ENCODE results near the gene H2BK1. TPM values are rescaled to one million over a fixed set of nuclear protein-coding genes. Genes with fewer than 3 reads are reported as not detected.

The H2BK1 gene
- total RNA-seq, 3 donors from 2014 or later (not counting 1 experiment from before 2014, with no cell fraction given) = 2.5 TPM; not detected in 2

- no peak for TF ChIP-seq CTCF (IDR thresholded peaks at IDR 0.05)
- DNase-seq = peak in 1 of 2 donors; percentile 46
Observed at GRCh38 chr7:151244841-151245346, 34.6 kb upstream of the H2BK1 start.

GRCh38 chr7:151244196-151244840 lies 34.0 kb upstream of the H2BK1 start:
- peak; percentile 81 for TF ChIP-seq CTCF (IDR thresholded peaks at IDR 0.05)
- peak; percentile 49 to 63 (median 55) for ATAC-seq
- Histone ChIP-seq H3K4me1 (ENCODE audit: control insufficient read depth, insufficient read depth, low read length) (peaks cover 51% of the 10 kb centered on the region), H3K4me3 (ENCODE audit: low read length) (no peak overlapping the region), H3K27me3 (ENCODE audit: control insufficient read depth, insufficient read depth, low read length) (peaks cover 24% of the 10 kb centered on the region), H3K9me3 (ENCODE audit: control insufficient read depth, insufficient read depth, low read length) (no peaks in the 10 kb centered on the region), H3K27ac (ENCODE audit: low read length) (no peak overlapping the region), H3K36me3 (ENCODE audit: control insufficient read depth, insufficient read depth, low read length) (no peaks in the 10 kb centered on the region)
- H3K4me3 Mint-ChIP-seq = peak overlapping the region; percentile 79
- H3K9me3 Mint-ChIP-seq = no peaks in the 10 kb centered on the region
- H3K27me3 Mint-ChIP-seq (ENCODE audit: low read depth in 2 of 2) = peaks cover 0 to 23% of the 10 kb centered on the region in 2 donors
- WGBS (ENCODE audit: insufficient coverage) = 12% methylated on average over 7 of the region's 10 CpGs
- H3K36me3 Mint-ChIP-seq = no peaks in the 10 kb centered on the region
- intact Hi-C loops (cut with micrococcal nuclease) = loop anchor here (1.0 to 2.0 kb wide), 3 partner anchors 17 to 120 kb away; partner anchors contain the start of genes ABCF2 and GBX1
- peak overlapping the region; percentile 38 to 92 for H3K27ac Mint-ChIP-seq
- H3K4me1 Mint-ChIP-seq = peaks cover 25 to 44% of the 10 kb centered on the region in 2 donors
- peak; percentile 60 to 84 for DNase-seq

More at GRCh38 chr7:151244841-151245346, 34.6 kb upstream of the H2BK1 start:
- H3K4me3 Mint-ChIP-seq = peak overlapping the region; percentile 79
- H3K27me3 ChIP-seq (ENCODE audit: control insufficient read depth, insufficient read depth, low read length) = peaks cover 27% of the 10 kb centered on the region
- H3K36me3 ChIP-seq (ENCODE audit: control insufficient read depth, insufficient read depth, low read length) = no peaks in the 10 kb centered on the region
- intact Hi-C loops (cut with micrococcal nuclease) = loop anchor here (1.0 to 2.0 kb wide), 3 partner anchors 18 to 120 kb away; partner anchors contain the start of genes ABCF2 and GBX1
- WGBS (ENCODE audit: insufficient coverage) = 4% methylated on average over 14 of the region's 15 CpGs
- no peak overlapping the region for H3K27ac ChIP-seq (ENCODE audit: low read length)
- ATAC-seq = no peak
- no peaks in the 10 kb centered on the region for H3K9me3 ChIP-seq (ENCODE audit: control insufficient read depth, insufficient read depth, low read length)
- H3K27me3 Mint-ChIP-seq (ENCODE audit: low read depth in 2 of 2) = peaks cover 0 to 27% of the 10 kb centered on the region in 2 donors
- H3K9me3 Mint-ChIP-seq = no peaks in the 10 kb centered on the region
- peak overlapping the region in 1 of 2 donors; percentile 92 for H3K27ac Mint-ChIP-seq
- H3K4me3 ChIP-seq (ENCODE audit: low read length) = peak overlapping the region; percentile 22
- no peaks in the 10 kb centered on the region for H3K36me3 Mint-ChIP-seq
- H3K4me1 ChIP-seq (ENCODE audit: control insufficient read depth, insufficient read depth, low read length) = peaks cover 55% of the 10 kb centered on the region
- H3K4me1 Mint-ChIP-seq = peaks cover 27 to 49% of the 10 kb centered on the region in 2 donors

- H3K27ac Mint-ChIP-seq = peak overlapping the region; percentile 38 to 92
- 18% methylated on average over 16 of the region's 17 CpGs for WGBS (ENCODE audit: insufficient coverage)
- no peak for TF ChIP-seq CTCF (IDR thresholded peaks at IDR 0.05)
- DNase-seq (peak in 1 of 2 donors; percentile 83), ATAC-seq (peak; percentile 24 to 48 (median 29))
- Histone ChIP-seq H3K4me3 (ENCODE audit: low read length) (no peak overlapping the region), H3K27me3 (ENCODE audit: control insufficient read depth, insufficient read depth, low read length) (peaks cover 24% of the 10 kb centered on the region), H3K36me3 (ENCODE audit: control insufficient read depth, insufficient read depth, low read length) (peaks cover under 1% of the 10 kb centered on the region), H3K27ac (ENCODE audit: low read length) (peak overlapping the region; percentile 16), H3K4me1 (ENCODE audit: control insufficient read depth, insufficient read depth, low read length) (peaks cover 47% of the 10 kb centered on the region), H3K9me3 (ENCODE audit: control insufficient read depth, insufficient read depth, low read length) (no peaks in the 10 kb centered on the region)
- H3K27me3 Mint-ChIP-seq (ENCODE audit: low read depth in 2 of 2) = peaks cover 0 to 21% of the 10 kb centered on the region in 2 donors
- intact Hi-C loops (cut with micrococcal nuclease) = loop anchor here (1.0 to 2.0 kb wide), 3 partner anchors 16 to 119 kb away; partner anchors contain the start of genes ABCF2 and GBX1
- no peaks in the 10 kb centered on the region for H3K36me3 Mint-ChIP-seq
- peak overlapping the region; percentile 79 for H3K4me3 Mint-ChIP-seq
- no peaks in the 10 kb centered on the region for H3K9me3 Mint-ChIP-seq
- H3K4me1 Mint-ChIP-seq = peaks cover 20 to 39% of the 10 kb centered on the region in 2 donors
Observed at GRCh38 chr7:151243408-151244195, 33.3 kb upstream of the H2BK1 start.

All from natural killer cell (primary cell).